NCI-H510A (cell line): Measurements from ENCODE around the gene GATAD2B.

ENCODE experiments used
- DNase-seq: peaks from one replicate; lab custom pipeline; 2025; lab: John Stamatoyannopoulos, UW

The GATAD2B gene

DNA sequence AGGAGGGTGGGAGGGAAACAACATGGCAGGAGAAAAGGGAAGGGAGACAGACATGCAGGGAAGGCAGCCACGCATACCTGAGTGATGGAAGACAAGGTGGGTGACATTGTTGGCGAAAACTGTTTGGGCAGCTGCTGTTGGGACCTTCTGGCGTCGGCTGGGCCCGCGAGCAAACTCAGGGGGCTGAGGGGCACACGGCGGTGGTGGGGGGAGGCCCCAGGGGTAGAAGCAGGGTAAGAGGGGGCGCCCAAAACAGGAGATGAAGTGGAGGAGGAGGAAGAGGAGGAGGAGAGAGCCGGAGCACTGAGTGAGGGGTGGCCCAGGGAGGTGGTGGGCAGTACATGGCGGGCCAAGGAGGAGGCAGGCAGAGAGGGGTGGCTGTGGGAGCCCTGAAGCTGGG lies 28.4 kb upstream of the GATAD2B start:
- DNase-seq = no peak

DNA sequence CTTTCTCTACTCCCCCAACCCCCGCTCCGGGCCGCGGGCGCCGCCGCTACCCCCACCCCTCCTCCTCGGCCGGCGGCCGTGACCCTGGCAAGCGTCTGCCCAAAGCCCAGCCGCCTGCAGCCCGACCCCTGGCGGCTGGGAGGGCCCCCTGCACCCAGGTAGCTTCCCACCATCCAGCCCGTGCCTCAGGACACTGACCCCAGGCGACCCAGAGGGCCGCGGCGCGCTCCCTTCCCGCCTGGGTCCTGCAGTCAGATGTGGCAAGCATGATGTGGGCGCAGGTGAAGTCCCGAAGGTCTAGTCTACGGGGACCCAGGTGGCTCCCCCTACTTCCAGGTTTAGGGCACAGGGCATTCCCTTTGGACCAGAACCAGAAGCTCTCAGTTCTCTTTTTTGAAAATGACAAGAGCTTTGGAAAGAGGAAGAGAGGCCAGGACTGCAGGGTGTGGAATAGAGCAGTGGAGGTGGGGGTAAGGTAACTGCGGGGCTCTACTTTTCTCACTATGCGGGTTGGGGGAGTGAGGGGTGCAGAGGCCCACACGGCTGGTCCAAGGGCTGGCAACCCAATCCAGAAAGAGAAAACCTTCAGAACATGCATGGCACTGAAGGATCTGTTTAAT lies 24.0 kb upstream of the GATAD2B start, which contains the start of gene DENND4B:
TSS of gene DENND4B (minus strand) at position 97 of the 620 bp plus-strand sequence. CDS start 2,344 bp downstream, outside the sequence.
- DNase-seq = peak; percentile 74

DNA sequence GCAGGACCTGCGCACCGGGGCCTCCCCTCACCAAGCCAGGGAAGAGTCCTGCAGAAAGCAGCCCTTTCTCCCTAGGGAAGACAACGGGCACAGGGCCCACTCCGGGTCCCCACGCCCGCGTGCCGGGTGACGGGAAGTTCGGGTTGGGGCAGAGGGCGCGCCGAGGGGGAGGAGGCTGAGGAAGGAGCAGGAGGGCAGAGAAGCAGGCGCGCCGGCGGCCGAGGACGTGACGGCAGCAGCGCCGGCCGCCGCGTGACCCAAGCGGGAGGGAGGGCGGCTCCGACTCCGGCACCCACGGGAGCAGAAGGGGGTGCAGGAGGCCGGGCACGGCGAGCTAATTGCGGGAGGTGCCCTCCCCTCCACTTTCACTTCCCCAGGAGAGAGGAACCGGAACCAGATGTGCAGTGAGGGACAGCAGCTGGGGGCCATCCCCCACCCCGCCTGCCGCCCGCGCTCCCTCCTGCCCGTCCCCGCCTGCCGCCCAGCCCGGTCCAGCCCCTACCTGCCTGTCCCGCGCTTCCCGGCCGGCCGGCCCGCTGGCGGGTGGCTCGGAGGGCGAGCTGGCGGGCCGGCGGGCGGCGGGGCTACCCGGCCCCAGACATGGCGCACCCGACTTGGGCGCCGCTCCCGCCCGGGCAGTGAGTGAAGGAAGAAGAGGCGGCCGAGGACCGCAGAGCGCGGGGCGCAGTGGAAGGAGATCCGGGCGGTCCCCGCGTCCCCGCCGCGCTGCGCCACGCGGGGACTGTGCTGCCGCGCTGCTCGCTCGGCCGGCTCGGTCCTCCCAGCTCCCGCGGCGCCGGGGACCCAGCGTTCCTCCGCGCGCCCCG lies 23.2 kb upstream of the GATAD2B start:
- DNase-seq = peak; percentile 28

DNA sequence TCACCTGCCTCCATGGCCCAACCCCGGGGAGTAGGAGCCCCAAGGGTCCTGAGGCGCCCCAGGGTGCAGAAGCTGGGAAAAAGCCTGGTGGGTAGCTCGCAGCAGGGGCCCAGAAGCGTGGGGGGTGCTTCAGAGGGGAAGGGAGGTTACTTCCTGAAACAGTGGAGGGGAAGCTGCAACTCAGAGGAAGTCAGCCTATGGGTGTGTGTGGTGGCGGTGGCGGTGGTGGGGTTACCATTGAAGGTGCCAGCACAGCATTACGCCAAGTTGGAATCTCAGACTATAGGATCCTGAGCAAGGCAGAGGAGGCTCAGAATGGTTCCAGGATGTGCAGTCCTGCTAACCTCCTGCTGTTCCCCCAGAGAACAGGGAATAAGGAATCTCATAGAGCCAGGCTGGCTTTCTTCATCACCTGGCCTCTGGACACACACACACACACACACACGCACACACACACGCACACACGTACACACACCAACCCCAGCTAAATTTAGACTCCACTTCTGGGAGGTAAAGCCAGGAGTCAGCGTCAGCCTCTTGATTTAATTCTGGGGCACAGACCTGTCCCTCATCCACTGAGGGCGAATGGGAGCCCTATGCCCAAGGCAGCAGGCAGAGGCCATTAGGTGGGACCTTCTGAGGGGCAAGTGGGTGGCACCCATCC lies 22.5 kb upstream of the GATAD2B start:
- no peak for DNase-seq

DNA sequence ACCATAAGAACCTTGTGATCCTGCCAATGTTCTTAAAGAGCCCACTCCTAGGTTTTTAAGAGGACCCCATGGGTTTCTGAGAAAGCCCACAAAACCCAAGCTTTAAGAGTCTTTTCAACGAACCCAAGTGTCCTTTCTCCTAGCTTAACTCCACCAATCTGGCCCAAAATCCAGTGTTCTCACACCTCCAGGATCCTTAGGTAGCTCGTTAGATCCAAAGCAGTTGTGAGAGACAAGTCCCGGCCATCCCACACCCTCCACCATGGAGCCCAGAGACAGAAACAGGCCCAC lies 22.0 kb upstream of the GATAD2B start:
- DNase-seq = no peak

DNA sequence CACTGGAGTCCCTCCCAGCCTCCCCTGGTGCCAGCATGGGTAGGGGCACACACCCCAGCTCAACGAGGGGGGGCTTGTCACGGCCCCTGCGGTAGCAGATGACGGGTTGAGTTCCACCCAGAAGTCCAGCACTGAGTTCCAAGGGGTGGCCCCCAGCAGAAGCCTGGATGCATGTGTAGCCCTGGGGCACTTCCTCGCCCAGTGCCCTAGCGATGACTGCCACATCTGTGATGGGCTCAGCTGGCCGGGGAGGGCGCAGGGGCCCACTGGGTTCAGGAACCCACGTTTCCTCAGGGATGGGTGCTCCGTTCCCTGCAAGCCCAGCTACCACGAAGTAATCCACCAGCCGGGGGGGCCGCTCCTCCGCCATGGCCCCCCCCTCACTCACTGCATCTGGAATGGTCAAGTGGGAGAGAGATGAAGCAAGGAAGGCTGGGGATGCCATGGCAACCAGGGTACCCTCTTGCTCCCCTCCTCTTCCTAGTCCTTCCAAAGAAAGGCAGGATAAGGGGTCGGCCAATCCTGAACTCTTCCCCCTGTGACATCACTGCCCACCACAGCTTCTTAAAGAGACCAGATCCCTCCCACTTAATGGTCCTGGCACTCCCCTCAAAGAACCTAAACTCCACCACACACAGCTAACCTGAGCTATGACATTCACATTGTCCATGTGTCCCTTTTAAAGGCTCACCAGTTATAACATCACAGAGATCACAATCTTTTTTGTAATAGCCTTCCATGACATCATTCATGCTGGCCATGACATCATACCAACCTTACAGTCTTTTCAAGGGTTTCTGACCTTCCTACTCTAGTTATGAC lies 21.4 kb upstream of the GATAD2B start:
- DNase-seq = no peak

DNA sequence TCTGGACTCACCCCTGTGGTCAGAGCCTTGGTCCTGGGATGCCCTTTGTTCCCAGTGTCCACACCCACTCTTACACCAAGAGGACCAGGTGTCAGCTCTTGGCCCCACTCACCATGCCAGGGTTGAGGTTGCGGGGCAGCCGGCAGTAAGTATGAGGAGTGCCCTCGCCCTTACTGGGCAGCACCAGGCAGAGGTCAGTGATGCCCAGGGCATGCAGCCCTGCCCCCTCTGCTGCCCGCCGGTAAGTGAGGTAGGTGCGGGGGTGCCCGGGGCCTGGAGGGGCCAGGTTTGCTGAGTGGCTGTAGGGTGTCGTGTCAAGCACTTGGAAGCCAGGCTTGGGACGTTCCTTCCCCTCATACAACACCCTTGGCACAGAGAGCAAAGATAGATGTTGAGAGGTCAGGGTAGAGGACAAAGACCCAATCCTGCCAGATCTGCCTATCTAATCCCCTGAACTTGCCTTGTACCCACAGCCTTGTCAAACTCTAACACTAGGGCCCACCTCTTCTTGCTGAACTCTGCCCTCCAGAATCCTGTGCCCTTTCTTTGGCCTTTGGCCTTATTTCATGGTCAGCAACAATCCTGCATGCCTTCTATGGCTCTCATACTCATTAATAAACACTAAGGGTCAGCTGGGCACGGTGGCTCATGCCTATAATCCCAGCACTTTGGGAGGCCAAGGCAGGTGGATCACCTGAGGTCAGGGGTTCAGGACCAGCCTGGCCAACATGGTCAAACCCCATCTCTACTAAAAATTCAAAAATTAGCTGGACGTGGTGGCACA lies 20.2 kb upstream of the GATAD2B start:
- DNase-seq = no peak

DNA sequence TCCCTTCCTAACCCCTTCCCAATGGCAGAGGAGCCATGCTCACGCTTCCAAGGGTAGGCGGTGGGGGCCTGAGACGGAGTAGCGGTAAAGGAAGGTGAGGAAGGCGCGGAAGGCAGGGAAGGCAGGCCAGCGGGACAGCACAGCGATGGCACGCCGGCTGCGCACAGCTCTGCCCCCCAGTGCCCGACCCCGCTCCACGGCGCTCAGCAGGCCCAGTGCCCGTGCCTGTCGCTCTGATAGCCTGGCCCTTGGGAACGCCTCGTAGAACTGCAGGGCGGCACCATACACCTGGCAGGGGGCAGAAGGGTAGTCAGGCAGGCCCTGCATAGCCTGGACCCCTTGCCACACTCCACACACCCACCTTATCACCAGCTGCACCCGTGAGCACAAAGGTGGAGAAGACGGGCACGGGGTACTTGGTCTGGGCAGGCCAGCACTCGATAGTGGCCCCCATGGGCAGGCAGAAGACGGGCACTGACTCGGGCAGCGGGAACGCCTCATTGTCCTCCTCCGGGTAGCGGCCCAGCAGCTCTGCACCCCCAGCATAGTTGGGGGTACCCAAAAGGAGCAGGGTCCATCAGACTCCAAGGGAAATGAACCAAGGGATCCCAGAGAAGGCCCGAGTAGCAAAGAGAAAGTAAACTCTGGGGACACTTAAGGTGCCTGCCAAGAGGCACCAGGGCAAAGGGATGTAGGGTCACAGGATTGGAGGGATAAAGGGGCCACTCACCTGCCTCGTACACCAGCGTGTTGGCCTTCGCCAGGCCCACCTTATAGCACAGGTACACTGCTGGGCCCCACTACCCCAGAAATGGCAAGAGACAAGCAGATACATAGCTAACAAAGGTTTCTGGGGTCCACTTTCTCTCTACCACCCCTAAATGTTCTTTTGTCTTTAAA lies 19.3 kb upstream of the GATAD2B start:
- no peak for DNase-seq

DNA sequence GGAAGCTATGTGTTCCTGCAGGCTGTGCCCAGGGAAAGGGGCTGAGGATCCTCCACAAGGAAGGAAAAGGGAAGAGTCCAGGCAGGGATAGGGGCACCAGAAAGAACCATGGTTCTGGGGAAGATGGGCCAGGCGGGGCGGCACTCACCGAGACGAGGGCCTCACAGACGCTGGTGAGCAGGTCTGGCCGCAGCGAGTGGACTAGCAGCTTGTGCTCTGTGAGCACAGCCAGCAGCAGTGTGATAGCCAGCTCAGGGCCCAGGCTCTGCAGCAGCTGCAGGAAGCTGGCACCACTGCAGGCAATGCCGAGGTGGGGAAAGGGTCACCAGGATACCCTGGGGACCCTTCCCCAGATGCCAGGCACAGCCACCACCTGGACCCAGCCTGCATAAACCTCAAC lies 18.0 kb upstream of the GATAD2B start:
- no peak for DNase-seq

DNA sequence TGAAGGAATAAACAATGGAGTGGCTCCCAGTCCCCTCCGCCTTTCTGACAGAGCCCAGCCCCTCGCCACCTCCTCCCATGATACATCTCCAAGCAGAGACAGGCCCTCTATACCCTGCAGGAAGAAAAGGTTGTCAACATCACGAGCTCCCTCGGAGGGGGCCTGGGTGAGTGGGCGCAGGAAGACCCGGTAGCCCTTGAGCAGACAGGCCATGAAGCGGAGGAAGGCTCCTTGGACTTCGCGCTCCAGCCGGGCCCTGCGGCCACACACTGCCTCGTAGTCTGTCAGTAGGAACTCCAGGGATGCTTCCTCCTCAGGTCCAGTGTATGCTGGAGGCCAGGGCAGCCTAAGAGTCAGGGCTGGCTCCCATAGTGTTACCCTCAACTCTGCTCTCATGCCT lies 16.7 kb upstream of the GATAD2B start:
- DNase-seq = no peak

DNA sequence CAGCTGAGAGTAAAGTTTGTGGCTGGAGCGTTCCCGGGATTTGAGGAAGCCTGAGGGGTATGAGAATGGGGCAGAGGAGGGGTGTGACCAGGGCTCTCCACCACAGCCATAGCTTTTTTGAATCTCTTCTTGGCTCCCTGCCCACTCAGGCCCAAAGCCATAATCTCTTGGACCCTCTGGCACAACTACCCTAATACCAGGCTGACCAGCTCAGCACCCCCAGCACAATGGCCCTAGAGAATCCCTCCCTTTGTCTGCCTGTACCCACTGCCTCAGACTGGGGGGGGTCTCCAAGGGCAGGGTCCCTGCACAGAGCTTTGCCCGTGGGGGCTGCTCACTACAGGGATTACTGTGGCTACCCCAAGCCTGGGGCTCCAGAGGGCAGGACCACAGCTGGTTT lies 16.2 kb upstream of the GATAD2B start:
- DNase-seq = no peak

DNA sequence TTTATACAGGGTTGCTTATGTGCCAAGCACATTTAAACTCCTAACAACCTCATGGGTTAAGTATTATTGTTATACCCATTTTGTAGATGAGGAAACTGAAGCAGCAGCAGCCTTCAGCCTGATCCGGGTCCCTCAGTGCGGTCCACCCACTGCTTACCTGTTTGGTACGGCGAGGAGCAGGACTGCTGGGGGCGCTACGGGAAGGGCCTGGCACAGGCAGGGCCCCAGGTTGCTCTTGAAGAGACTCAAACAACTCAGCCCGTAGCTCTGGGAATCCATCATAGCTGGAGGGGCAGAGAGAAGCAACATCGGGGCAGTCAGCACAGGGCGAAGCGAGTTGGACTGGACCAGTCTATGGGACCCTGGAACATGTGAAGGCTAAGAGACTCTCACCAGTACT lies 14.6 kb upstream of the GATAD2B start:
- DNase-seq = no peak

DNA sequence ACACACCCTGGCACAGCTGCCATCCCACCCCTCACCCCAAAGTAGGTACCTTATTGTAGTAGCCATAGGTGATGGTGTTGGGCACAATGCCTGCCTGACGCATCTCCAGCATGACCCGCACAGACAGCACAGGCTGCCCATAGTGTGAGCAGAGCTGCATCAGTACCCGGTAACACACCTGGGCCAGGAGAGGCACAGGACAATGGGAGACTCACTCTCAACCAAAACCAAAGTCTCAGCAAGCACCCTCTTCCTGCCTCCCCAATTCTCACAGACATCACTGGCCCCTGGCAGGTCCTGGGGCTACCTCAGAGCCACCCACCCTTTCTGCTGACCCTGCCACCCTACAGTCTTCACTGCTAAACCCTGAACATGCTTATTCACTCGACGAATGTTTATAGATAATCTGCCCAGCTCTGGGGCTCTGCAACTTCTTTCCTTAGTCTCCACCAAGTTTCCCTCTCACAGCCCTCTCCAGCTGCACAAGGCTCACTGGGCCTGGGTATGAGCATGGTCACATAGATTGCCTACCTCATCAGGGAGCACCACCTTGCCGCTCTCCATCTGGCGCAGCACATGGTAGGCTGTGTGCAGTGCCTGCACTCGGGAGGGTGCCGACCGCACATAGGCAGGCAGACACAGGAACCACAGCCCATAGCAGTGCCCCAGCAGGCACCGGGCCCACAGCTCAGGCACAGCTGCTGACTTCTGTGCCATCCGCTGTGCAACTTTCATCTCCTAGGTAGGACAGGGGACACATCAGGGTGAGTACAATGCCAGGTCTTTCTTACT lies 13.4 kb upstream of the GATAD2B start:
- no peak for DNase-seq

DNA sequence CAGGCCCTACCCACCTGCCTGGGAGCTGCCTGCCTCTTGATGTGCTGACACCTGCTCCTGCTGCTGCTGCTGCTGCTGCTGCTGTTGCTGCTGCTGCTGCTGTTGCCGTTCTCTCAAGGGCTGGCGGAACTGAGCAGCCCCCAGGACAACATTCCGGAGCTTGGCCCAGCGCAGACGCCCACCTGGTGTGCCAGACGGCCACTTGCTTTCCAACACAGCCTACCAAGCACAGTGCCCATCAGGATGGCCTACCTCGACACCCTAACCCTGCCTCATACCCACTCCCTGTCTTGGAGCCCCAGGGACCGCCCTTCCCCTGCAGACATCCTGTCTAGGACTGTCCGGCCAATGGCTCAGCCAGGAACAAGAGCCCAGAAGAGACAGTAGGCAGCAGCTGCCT lies 12.0 kb upstream of the GATAD2B start:
- DNase-seq = no peak

DNA sequence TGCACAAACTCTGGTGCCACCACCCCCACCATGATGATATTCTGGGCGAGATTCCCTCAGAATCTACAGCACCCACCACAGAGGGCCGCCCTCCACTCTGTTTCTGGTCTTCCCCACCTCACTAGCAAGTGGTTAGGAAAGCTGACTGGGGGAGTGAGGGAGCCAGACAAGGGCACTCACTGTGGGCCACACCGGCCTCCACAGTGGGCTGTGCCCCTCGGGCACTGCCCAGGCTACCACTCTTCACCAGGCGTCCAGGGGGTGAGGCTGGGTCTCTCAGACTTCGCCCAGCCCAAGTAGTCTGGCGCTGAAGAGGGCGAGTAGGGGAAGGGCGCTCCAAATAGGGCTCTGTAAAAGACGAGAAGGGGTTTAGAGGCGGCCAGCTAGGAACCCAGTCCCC lies 11.2 kb upstream of the GATAD2B start:
- no peak for DNase-seq

DNA sequence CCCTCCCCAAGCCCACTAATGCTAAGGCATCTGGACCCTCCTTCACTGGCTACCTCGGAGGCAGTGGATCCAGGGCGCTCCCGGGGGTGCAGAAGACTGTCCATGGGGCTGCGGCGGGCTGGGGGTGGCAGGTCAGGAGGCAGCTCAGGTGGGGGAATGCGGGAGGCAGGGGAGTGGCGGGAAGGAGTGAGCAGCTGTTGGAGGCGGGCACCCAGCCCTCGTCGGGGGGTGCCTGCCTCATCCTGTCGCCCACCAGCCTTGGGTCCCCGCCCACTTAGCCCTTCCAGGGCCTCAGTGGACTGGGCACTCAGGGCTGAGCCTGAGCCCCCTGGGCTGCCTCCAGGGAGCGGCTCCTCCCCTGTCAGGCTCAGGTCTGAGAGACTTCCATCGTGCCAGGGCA lies 10.7 kb upstream of the GATAD2B start:
- no peak for DNase-seq

DNA sequence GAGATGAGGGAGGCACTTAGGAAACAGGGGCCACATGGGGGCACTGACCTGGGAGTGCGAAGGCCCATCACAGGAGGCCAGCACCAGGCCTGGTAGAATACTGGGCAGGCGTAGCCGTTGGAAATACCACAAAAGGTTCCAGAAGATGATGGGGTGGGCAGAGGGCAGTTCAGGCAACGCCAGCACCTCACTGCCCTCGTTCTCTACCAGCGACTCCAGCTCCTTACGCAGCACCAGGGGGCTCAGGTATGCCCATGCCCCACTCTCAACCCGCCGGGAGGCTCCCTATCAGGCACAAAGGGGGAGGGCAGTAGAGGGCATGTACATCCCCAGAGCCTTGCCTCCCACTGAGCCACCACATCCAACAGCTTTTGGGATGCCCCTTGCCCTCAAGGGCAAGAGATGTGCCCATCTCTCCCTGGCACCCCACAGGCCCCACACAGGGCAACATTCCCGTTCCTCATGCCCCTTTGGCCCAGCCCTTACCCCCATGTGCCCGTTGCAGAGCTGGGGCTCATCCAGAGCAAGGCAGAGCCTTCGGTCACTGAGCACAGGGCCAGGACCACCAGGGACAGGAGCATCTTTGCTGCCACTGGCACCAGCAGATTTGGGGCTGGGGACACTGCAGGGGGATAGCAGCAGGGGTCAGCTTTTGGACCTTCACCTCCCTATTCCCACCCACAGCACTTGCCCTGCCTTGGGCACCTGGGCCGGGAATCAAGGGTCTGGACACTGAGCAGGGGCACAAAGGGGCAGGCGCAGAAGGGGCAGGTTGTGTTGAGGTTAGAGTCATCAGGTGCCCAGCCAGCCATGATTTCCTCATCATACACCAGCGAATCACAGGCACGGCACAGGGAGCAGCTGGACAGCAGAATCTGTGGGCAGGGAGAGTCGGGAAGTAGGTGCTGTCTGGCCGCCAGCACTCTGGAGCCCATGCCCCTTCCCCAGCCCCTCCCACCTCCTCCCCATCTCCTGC lies 9.7 kb upstream of the GATAD2B start:
- DNase-seq = no peak
